Measurements from ENCODE around the gene MROH8. TPM values are rescaled to one million over a fixed set of nuclear protein-coding genes. Genes with fewer than 3 reads are reported as not detected.

MROH8 gene
- polyA plus RNA-seq, 1 donor from 2014 or later, result 3.2 TPM

DNA sequence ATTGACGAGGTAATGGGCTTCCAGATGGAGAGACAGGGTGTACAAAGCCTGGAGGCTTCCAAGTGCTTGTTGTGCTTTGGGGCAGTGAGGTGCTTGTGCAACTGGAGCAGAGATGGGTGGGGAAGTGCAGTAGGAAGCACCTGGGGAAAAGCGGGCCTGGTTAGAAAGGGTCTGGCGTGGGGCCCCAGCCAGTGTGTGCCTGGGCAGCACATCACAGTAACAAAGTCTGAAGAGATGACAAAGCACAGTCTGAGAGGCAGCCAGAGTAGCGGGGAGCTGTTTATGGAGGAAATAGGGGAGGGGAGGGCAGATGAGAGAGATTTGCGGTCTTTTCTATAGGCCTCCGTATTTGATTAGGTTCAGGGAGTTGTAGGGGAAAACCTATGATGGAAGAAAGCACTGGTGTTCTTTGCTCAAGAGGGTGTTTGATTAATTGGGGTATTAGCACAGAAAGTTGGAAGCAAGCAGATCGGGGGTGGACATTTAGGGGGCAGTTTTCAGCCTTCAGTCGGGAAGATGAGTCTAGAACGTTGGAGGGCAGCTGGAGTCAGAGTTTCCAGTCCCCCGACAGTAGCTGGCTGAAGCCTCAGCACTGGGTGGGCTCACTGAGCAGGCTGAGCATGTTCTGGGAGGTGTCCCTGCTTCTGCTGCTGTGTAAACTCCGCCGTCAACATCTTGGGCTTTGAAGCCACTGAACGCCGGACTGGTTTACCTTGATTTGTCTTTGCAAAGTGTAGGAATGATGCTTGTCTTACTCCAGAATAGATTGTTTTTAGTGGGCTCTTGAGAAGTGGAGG is 15.5 kb upstream of the MROH8 start:
- TF ChIP-seq, protein P1, sequence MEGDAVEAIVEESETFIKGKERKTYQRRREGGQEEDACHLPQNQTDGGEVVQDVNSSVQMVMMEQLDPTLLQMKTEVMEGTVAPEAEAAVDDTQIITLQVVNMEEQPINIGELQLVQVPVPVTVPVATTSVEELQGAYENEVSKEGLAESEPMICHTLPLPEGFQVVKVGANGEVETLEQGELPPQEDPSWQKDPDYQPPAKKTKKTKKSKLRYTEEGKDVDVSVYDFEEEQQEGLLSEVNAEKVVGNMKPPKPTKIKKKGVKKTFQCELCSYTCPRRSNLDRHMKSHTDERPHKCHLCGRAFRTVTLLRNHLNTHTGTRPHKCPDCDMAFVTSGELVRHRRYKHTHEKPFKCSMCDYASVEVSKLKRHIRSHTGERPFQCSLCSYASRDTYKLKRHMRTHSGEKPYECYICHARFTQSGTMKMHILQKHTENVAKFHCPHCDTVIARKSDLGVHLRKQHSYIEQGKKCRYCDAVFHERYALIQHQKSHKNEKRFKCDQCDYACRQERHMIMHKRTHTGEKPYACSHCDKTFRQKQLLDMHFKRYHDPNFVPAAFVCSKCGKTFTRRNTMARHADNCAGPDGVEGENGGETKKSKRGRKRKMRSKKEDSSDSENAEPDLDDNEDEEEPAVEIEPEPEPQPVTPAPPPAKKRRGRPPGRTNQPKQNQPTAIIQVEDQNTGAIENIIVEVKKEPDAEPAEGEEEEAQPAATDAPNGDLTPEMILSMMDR (IDR thresholded peaks at IDR 0.05; ENCODE audit: poor library complexity, severe bottlenecking), result no peak
- TF ChIP-seq SMC3 (conservative IDR thresholded peaks at IDR 0.05; ENCODE audit: poor library complexity), result no peak
- no peak for TF ChIP-seq MXI1 (conservative IDR thresholded peaks at IDR 0.05; ENCODE audit: poor library complexity, severe bottlenecking)
- TF ChIP-seq, protein P2, sequence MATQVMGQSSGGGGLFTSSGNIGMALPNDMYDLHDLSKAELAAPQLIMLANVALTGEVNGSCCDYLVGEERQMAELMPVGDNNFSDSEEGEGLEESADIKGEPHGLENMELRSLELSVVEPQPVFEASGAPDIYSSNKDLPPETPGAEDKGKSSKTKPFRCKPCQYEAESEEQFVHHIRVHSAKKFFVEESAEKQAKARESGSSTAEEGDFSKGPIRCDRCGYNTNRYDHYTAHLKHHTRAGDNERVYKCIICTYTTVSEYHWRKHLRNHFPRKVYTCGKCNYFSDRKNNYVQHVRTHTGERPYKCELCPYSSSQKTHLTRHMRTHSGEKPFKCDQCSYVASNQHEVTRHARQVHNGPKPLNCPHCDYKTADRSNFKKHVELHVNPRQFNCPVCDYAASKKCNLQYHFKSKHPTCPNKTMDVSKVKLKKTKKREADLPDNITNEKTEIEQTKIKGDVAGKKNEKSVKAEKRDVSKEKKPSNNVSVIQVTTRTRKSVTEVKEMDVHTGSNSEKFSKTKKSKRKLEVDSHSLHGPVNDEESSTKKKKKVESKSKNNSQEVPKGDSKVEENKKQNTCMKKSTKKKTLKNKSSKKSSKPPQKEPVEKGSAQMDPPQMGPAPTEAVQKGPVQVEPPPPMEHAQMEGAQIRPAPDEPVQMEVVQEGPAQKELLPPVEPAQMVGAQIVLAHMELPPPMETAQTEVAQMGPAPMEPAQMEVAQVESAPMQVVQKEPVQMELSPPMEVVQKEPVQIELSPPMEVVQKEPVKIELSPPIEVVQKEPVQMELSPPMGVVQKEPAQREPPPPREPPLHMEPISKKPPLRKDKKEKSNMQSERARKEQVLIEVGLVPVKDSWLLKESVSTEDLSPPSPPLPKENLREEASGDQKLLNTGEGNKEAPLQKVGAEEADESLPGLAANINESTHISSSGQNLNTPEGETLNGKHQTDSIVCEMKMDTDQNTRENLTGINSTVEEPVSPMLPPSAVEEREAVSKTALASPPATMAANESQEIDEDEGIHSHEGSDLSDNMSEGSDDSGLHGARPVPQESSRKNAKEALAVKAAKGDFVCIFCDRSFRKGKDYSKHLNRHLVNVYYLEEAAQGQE (IDR thresholded peaks at IDR 0.05; ENCODE audit: borderline replicate concordance), result no peak
- no peak for TF ChIP-seq TAF1 (IDR thresholded peaks at IDR 0.05; ENCODE audit: low read depth)
- no peak for TF ChIP-seq RAD21 (conservative IDR thresholded peaks at IDR 0.05)
- no peak for TF ChIP-seq EZH2 (IDR thresholded peaks at IDR 0.05; ENCODE audit: borderline replicate concordance, insufficient read depth, low read length, poor library complexity, severe bottlenecking)
- TF ChIP-seq EP300 (conservative IDR thresholded peaks at IDR 0.05; ENCODE audit: poor library complexity, severe bottlenecking), result no peak
- peaks cover 8% of the 10 kb centered on the region for H4K20me1 ChIP-seq (ENCODE audit: insufficient read depth)
- H3K4me3 ChIP-seq (ENCODE audit: low read length), result no peak overlapping the region
- peaks cover 15% of the 10 kb centered on the region for H3K27me3 ChIP-seq (ENCODE audit: insufficient read depth, low read depth, low read length)
- peaks cover 6% of the 10 kb centered on the region for H3K36me3 ChIP-seq (ENCODE audit: insufficient read depth, low read length)
- no peak overlapping the region for H3K27ac ChIP-seq (ENCODE audit: low read length)
- no peak overlapping the region for H2AFZ ChIP-seq (ENCODE audit: low read depth, low read length)
- no peaks in the 10 kb centered on the region for H3K9me2 ChIP-seq (ENCODE audit: insufficient read depth, low read length)
- no peaks in the 10 kb centered on the region for H3K9me3 ChIP-seq (ENCODE audit: low read length)
- H3F3A ChIP-seq (ENCODE audit: insufficient read depth, low read length, poor library complexity, severe bottlenecking), result no peaks in the 10 kb centered on the region
- H3K4me2 ChIP-seq (ENCODE audit: low read length), result no peak overlapping the region
- H3K9ac ChIP-seq (ENCODE audit: low read length), result no peak overlapping the region
- peaks cover 48% of the 10 kb centered on the region for H3K79me2 ChIP-seq (replicated peaks; ENCODE audit: insufficient read depth, low read length)

DNA sequence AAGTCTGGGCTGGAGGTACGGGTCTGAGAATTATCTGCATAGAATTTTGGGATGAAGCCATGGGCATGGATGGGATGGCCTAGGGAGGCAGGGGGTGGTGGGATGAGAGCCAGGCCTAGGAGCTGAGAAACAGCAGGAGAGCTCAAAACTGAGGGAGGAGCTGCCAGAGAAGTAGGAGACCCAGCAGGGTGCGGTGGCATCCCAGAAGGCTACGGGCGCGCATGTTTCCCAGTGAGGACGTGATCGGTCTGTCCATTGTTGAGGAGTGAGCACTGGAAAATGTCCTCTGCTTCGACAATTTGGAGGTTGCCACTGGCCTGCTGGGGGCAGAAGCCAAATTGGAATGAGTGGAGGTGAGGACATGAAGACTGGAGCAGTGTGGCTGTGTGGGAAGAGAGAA is 14.5 kb upstream of the MROH8 start:
- TF ChIP-seq POLR2AphosphoS5 (IDR thresholded peaks at IDR 0.05), result no peak
- no peak for TF ChIP-seq EP300 (conservative IDR thresholded peaks at IDR 0.05; ENCODE audit: poor library complexity, severe bottlenecking)
- no peak for TF ChIP-seq MXI1 (conservative IDR thresholded peaks at IDR 0.05; ENCODE audit: poor library complexity, severe bottlenecking)
- TF ChIP-seq EZH2 (IDR thresholded peaks at IDR 0.05; ENCODE audit: borderline replicate concordance, insufficient read depth, low read length, poor library complexity, severe bottlenecking), result no peak
- TF ChIP-seq SMC3 (conservative IDR thresholded peaks at IDR 0.05; ENCODE audit: poor library complexity), result no peak
- no peak for TF ChIP-seq RAD21 (conservative IDR thresholded peaks at IDR 0.05)
- TF ChIP-seq, protein P2 (IDR thresholded peaks at IDR 0.05; ENCODE audit: borderline replicate concordance), result no peak
- TF ChIP-seq TAF1 (IDR thresholded peaks at IDR 0.05; ENCODE audit: low read depth), result no peak
- TF ChIP-seq, protein P1 (IDR thresholded peaks at IDR 0.05; ENCODE audit: poor library complexity, severe bottlenecking), result no peak
- Histone ChIP-seq H3F3A (ENCODE audit: insufficient read depth, low read length, poor library complexity, severe bottlenecking) (no peaks in the 10 kb centered on the region), H3K27ac (ENCODE audit: low read length) (no peak overlapping the region), H3K9ac (ENCODE audit: low read length) (no peak overlapping the region), H3K9me3 (ENCODE audit: low read length) (no peaks in the 10 kb centered on the region), H2AFZ (ENCODE audit: low read depth, low read length) (no peak overlapping the region), H3K4me3 (ENCODE audit: low read length) (no peak overlapping the region), H3K4me2 (ENCODE audit: low read length) (no peak overlapping the region), H3K79me2 (replicated peaks; ENCODE audit: insufficient read depth, low read length) (peaks cover 48% of the 10 kb centered on the region), H4K20me1 (ENCODE audit: insufficient read depth) (peaks cover 8% of the 10 kb centered on the region), H3K9me2 (ENCODE audit: insufficient read depth, low read length) (no peaks in the 10 kb centered on the region), H3K27me3 (ENCODE audit: insufficient read depth, low read depth, low read length) (peaks cover 8% of the 10 kb centered on the region), H3K36me3 (ENCODE audit: insufficient read depth, low read length) (no peaks in the 10 kb centered on the region)
